Measurements from ENCODE around the gene SOX1.

The SOX1 gene

GRCh38 chr13:112059457-112060281, 7.3 kb upstream of the SOX1 start:
- DNase-seq, result no peak

- DNase-seq, result no peak
Observed at GRCh38 chr13:112060282-112060830, 6.6 kb upstream of the SOX1 start.

GRCh38 chr13:112060899-112061366, 6.0 kb upstream of the SOX1 start:
- DNase-seq, result no peak

GRCh38 chr13:112061367-112062061, 5.4 kb upstream of the SOX1 start:
- DNase-seq, result no peak

- no peak for DNase-seq
Observed at GRCh38 chr13:112062072-112062567, 4.8 kb upstream of the SOX1 start.

DNA sequence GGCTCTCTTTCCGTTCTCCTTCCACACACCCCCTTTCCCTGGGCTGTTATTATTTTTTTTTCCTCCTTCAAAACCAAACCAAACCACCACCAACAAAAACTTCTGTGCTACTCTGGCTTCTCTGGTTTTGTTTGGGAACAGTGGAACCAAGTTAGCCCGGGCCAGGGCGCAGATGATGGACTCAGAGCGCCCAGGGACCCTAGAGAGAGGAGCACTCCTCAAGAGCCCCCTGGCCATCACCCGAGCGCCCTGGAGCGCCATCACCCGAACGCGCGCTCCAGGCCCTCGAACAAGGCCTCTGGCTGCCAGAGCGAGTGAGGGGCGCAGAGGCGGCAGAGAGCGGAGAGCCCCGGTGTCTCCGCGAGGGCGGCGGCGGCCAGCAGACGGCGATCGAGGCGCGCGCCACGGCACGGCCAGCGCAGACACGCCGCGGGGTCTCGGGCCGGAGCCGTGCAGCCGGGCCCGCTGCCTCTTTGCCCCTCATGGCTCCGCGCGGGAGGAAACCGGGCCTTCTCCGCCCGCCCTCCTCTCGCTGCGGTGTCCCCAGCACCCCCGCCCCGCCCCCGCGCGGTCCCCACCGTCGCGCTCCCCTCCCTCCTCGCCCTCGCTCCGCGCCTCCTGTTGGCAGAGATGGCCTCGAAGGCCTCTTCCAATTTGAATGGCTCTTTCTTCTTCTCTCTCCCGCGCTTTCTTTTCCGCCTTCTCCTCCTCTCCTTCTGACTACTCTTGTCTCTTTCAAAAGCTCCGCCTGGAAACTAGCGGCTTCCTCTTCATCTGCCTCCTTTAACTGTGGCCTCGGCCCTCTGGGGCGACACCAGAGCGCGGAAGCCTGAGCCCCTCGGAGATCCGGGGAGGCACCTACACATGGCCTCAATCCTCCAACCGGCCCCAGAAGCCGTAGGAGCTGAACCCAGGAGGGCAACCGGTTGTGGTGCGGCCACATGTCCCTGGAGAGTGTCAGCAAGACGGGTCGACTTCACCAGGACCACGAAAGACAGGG, 4.1 kb upstream of the SOX1 start:
- DNase-seq, result no peak

- no peak for DNase-seq
Observed at GRCh38 chr13:112063807-112064206, 3.1 kb upstream of the SOX1 start.

DNA sequence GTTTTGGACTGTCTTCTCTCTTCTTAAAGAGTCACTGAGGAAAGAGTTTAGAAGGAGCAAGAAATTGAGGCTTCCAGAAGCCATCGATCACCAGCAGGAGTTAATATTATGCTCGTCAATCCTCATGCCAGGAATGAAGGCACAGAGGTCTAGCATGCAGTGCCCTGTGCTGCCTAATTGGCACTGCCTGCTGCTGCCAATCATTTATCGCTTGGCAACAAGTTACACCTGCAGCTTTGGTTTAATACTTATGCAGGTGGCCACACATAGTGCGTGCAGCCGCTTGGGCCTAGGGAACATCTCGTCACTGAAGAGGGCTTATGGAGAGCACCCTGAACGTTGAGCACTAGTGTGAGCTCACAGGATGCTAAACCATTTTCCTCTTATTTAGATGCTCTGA, 2.7 kb upstream of the SOX1 start:
- peak; percentile 72 for DNase-seq

- peak; percentile 71 for DNase-seq
Observed at GRCh38 chr13:112065521-112065866, 1.5 kb upstream of the SOX1 start.

- DNase-seq, result peak; percentile 71
Observed at GRCh38 chr13:112065867-112066623, 904 bp upstream of the SOX1 start.

GRCh38 chr13:112066624-112067004, 335 bp upstream of the SOX1 start:
- DNase-seq, result peak; percentile 94

DNA sequence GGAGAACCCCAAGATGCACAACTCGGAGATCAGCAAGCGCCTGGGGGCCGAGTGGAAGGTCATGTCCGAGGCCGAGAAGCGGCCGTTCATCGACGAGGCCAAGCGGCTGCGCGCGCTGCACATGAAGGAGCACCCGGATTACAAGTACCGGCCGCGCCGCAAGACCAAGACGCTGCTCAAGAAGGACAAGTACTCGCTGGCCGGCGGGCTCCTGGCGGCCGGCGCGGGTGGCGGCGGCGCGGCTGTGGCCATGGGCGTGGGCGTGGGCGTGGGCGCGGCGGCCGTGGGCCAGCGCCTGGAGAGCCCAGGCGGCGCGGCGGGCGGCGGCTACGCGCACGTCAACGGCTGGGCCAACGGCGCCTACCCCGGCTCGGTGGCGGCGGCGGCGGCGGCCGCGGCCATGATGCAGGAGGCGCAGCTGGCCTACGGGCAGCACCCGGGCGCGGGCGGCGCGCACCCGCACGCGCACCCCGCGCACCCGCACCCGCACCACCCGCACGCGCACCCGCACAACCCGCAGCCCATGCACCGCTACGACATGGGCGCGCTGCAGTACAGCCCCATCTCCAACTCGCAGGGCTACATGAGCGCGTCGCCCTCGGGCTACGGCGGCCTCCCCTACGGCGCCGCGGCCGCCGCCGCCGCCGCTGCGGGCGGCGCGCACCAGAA, 1.1 kb downstream of the SOX1 start:
- peak; percentile 49 for DNase-seq

DNA sequence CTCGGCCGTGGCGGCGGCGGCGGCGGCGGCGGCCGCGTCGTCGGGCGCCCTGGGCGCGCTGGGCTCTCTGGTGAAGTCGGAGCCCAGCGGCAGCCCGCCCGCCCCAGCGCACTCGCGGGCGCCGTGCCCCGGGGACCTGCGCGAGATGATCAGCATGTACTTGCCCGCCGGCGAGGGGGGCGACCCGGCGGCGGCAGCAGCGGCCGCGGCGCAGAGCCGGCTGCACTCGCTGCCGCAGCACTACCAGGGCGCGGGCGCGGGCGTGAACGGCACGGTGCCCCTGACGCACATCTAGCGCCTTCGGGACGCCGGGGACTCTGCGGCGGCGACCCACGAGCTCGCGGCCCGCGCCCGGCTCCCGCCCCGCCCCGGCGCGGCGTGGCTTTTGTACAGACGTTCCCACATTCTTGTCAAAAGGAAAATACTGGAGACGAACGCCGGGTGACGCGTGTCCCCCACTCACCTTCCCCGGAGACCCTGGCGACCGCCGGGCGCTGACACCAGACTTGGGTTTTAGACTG, 1.7 kb downstream of the SOX1 start:
- DNase-seq, result no peak

GRCh38 chr13:112069061-112069844, 2.3 kb downstream of the SOX1 start:
- peak; percentile 22 for DNase-seq

DNA sequence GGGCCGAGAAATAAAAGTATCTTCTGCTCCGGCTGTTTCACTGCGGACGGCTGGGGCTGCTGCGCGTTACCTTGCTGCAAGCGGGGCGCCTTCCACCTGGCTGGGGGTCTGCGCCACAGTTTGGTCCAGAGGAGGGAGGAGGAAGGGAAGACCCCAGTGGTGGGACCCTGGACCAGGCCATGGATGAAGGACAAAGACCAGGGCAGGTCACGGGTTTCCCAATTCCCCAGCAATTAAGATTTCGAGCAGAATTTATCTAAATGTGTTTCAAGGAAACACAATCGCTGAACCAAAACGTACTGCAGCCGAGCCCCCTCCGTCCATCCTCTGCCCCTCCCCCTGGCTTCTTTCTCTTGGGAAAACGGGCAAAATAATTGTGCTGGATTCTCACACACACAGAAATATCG, 2.9 kb downstream of the SOX1 start:
- DNase-seq, result peak; percentile 72

DNA sequence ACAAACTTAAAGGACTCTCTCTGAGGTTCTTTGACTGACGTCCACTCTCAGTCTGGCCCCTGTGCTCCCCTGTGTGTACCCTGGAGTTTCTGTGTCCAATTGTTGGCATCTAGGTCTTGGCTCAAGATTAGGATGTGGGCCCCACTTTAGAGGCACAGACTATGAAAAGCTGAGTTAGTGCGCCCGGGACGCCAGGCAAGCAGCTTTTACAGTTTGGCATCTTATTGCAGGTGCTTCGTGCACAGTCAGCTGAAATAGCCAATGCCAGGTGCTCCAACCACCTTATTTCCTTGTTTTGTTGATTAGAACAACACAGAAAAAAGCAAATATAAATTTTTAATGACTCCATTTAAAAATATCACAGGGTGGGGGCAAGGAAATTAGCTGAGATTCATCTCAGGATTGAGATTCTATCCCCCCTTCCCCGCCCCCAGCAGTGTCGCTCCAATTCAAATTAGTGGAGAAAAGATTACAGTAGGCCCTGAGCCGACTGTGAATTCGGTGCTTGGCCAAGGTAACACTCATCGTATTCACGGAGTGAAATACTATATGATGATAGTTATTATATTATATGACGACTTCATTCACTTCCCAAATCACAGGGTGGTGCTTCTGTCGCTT, 4.3 kb downstream of the SOX1 start:
- DNase-seq, result peak; percentile 58

GRCh38 chr13:112071723-112072533, 5.0 kb downstream of the SOX1 start:
- no peak for DNase-seq

GRCh38 chr13:112072534-112073244, 5.7 kb downstream of the SOX1 start:
- peak; percentile 65 for DNase-seq

Data from NCI-H748 treated with DMSO at 0.1 percent for 48 hours (cell line).